GM21367 (cell line): ENCODE results near the gene PLD6.

Experiments
- ATAC-seq: cut with Tn5 transposase; IDR thresholded peaks from one replicate; pipeline ENCODE4 v1.9.1; 2021; ENCODE audit not compliant: unreplicated experiment

The PLD6 gene

GRCh38 chr17:17157041-17157440 is 49.1 kb downstream of the PLD6 start:
- ATAC-seq, result no peak

DNA sequence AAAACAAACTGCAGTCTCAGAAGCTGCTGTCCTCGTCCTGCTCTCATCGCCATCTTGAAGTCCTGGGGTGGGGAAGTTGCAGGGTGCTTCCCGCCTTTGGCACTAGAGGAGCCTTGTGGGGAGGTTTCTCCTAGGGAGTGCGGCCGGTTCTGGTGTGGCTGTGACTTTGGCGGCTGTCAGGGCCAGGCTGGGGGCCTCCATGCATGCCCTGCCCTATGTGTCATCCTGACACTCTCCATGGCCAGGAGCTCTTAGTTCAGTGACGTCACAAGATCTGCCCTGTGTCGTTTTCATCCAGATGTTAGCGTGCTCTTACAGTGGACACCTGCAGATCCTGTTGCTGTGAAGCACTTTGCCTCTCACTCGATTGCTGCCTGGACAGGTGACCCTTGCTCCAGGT is 49.6 kb downstream of the PLD6 start:
- no peak for ATAC-seq

DNA sequence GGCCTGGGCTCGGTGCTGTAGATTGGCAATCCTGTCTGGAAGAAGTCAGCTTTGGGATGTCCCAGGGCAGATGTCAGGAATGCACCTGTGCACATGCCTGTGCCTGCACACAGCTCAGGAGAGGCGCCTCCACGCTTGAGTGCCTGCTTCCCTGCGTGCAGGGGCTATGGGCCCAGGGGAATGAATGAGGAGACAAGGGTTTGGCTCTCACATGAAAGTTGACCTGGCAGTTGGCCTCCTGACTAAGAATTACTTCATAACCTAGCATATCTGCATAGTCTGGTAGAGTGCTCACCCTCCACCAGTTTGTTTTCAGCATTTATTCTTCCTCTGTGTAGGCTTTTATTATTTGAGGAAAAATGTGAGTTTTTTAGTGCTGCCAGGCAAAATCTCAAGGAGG is 50.0 kb downstream of the PLD6 start:
- no peak for ATAC-seq

- ATAC-seq, result no peak
Measured at GRCh38 chr17:17155568-17155967, 50.6 kb downstream of the PLD6 start.

- no peak for ATAC-seq
Measured at GRCh38 chr17:17154981-17155380, 51.2 kb downstream of the PLD6 start.

GRCh38 chr17:17154556-17154955 is 51.6 kb downstream of the PLD6 start:
- no peak for ATAC-seq

DNA sequence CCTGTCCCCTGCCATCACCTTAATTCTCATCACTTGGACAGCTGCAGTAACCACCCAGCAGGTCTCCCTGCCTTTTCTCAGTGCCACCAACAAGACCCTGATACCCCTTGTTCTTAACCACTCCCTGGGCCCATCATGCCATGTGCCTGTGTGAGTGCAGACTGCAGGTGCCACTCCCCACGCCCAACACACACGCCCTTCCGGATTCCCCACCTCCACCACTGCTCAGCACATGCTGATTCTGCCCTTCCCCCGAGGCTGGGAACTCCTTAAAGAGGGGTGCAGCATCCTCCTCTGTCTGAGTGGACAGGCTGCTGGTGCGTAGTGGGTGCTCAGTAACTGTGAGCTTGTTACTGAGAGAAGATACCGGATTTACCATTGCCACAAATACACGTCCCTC is 52.4 kb downstream of the PLD6 start:
- ATAC-seq, result no peak

DNA sequence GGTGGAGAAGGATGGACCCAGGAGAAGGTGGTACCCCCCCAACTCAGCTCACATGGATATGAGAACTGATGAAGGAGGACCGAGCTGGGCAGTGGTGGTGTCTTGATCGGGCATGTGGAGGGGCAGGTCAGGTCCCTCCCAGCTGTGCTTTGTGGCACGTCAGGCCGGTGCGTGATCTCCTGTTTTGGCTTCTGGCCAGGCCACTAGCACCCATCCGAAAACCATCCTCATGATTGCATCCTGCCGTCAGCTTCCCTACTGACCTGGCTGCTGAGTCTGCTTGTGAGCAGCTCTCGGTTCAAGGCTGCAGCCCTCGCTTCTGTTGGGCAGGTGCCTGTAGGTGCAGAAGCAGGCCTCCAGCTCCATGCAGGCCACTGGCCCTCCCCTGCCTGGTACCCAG is 53.1 kb downstream of the PLD6 start:
- no peak for ATAC-seq

GRCh38 chr17:17152385-17152784 is 53.7 kb downstream of the PLD6 start:
- ATAC-seq, result no peak

DNA sequence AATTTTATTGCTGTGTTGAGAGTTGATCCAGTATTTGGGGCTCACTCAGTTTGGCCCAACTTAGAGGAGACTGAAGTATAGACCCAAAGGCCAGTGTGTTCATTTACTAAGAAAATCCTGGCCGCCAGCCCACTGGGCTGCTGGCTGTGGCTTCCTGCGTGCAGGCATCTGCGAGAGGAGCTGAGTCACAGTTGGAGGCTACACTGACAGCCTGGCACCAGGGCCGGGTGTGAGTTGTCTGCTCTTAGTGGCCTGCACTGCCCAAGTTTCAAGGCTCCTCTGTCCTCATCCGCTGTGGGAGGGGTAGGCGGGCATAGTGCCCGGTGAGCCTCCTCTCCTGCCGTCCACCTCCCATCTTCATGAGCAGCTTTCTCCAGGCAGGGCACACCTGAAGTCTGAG is 54.2 kb downstream of the PLD6 start:
- ATAC-seq, result no peak

- no peak for ATAC-seq
Measured at GRCh38 chr17:17151541-17151940, 54.6 kb downstream of the PLD6 start.

- no peak for ATAC-seq
Measured at GRCh38 chr17:17151055-17151454, 55.1 kb downstream of the PLD6 start.
